Epithelial cell of proximal tubule (primary cell): Measurements from ENCODE around the gene MYL3. TPM values are rescaled to one million over a fixed set of nuclear protein-coding genes. Genes with fewer than 3 reads are reported as not detected.
"Not testable (repeated sequence)": the region's sequence is repeated elsewhere in the genome, so short reads cannot be mapped to it uniquely, and the experiment has no call there.

Experiments
- DNase-seq: peaks from one replicate; pipeline ENCODE4 v3.0.0-alpha.2; 2011; ENCODE audit warnings: low read depth
- H3K4me3 ChIP-seq: 2 replicates; pipeline ENCODE4 v1.5.1; 2011; ENCODE audit warnings: low read depth, mild to moderate bottlenecking, low read length
- total RNA-seq: library from RNA; depleted of rRNA; stranded (reverse); fragments of >200 nt; gene quantifications from 2 replicates; pipeline ENCODE4 v1.2.3, GENCODE V29; 2015
- TF ChIP-seq, protein P1 (sequence below): conservative IDR thresholded peaks from 2 replicates; pipeline ENCODE4 v1.5.1; 2012; ENCODE audit warnings: low read depth, mild to moderate bottlenecking, low read length

The MYL3 gene
- 4.2 TPM in 1 of 2 replicates, not detected in the other for total RNA-seq

DNA sequence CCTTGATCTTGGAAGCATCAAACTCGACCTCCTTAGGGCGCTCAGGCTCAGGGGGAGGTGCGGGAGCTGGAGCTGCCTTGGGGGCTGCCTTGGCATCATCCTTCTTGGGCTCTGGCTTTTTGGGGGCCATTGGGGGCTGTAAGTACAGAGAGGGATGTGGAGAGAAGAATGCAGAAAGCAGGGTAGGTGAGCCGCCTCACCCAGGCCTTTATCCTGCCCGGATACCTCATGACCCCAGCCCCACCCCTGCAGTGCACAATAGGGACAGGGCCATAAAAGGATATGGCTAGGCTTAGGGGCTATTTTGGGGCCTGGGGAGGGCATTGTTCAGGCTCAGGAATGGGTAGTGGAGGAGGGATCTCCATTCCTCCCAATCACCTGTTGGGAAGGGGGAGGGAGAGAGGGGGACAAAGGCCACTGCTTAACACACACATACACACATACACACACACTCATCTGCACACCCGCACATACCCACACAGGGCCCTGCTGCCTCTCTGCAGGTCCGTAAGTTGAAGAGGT, at the start of gene MYL3:
Gene MYL3 (minus strand): TSS at position 184 of the 522 bp plus-strand sequence. CDS start 54 bp downstream, at position 130.
- DNase-seq: no peak
- TF ChIP-seq, protein P1, sequence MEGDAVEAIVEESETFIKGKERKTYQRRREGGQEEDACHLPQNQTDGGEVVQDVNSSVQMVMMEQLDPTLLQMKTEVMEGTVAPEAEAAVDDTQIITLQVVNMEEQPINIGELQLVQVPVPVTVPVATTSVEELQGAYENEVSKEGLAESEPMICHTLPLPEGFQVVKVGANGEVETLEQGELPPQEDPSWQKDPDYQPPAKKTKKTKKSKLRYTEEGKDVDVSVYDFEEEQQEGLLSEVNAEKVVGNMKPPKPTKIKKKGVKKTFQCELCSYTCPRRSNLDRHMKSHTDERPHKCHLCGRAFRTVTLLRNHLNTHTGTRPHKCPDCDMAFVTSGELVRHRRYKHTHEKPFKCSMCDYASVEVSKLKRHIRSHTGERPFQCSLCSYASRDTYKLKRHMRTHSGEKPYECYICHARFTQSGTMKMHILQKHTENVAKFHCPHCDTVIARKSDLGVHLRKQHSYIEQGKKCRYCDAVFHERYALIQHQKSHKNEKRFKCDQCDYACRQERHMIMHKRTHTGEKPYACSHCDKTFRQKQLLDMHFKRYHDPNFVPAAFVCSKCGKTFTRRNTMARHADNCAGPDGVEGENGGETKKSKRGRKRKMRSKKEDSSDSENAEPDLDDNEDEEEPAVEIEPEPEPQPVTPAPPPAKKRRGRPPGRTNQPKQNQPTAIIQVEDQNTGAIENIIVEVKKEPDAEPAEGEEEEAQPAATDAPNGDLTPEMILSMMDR: no peak
- no peak within 1 kb of the TSS for H3K4me3 ChIP-seq

DNA sequence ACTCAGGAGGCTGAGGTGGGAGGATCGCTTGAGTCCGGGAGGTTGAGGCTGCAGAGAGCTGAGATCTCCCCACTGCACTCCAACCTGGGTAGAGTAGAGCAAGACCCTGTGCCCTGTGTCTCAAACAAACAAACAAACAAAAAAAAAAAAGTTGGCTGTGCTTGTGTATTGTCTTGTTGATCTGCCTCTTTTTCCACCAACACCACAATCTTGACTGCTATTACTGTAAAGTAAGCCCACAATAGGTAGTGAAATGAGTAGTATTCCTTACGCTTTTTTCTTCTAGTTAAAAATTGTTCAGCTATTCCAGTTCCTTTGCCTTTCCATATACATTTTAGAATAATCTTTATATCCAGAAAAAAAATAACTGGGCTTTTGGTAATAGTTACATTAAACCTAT, 49.7 kb upstream of the MYL3 start:
- no peak overlapping the region for H3K4me3 ChIP-seq
- TF ChIP-seq, protein P1: no peak
- DNase-seq: no peak

DNA sequence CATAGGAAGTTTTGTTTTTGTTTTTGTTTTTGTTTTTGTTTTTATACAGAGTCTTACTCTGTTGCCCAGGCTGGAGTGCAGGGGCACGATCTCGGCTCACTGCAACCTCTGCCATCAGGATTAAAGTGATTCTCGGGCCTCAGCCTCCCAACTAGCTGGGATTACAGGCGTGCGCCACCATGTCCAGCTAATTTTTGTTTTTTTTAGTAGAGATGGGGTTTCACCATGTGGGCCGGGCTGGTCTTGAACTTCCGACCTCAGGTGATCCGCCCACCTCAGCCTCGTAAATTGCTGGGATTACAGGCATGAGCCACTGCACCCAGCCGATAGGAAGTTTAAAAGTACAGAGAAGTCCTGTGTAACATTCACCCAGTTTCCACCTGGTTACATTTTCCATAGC, 47.7 kb upstream of the MYL3 start:
- H3K4me3 ChIP-seq, DNase-seq: not testable (repeated sequence)

DNA sequence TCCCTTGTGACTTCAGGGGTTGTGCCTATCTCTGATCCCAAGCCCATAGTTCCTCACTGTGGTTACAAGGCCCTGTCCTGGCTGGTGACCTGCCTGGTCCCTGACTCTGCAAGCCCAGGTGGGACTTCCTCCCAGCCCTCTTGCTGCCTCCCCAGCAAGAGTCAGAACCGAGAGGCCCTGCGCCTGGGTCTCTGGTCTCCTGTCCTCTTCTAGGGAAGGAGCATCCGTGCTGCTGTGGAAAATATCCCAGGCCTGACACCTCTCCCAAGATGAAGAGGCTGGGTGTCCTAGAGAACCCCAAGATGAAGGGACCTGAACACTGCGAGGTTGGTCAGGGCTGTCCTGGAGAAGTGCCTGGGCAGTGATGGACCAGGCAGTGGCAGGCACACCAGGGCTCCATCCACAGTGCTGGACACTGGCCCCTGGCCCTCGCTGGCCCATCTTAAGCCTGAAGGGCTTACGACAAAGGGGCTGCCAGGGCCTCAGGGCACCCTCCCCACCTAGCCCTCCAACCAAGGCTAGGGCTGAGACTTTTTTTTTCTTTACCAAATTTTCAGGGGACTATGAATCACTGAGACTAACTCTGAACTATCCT, 47.0 kb upstream of the MYL3 start:
- TF ChIP-seq, protein P1: no peak
- DNase-seq: no peak
- no peak overlapping the region for H3K4me3 ChIP-seq

DNA sequence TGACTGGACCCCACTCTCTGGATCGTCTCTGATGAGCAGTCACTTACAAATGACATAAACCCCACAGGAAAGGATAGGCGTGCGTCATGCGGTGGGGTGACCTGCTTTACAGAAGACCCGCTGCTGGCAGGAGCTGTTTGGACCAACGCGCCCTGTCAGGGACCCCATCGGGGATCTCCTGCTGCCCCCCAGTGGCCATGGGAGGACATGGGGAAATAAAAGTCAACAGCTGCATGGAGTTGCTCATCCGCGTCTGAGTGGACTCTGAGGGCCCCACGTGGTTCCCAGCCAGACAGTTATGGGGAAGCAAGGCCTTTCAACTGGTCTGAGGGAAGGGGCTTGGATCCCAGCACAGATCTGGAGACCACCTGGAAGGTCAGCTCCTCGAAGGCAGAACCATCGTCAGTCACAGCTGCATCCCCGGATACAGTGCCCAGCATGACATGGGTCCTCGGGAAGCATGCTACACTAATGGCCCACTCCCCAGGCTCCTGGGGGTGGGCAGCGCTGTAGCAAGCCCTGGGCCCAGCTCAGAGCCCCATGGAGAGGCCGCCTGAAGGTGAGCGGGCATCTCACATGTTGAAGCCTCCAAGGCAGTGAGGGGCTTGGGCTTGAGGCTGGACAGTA, 46.4 kb upstream of the MYL3 start:
- H3K4me3 ChIP-seq: no peak overlapping the region
- no peak for DNase-seq
- TF ChIP-seq, protein P1: peak; percentile 90

DNA sequence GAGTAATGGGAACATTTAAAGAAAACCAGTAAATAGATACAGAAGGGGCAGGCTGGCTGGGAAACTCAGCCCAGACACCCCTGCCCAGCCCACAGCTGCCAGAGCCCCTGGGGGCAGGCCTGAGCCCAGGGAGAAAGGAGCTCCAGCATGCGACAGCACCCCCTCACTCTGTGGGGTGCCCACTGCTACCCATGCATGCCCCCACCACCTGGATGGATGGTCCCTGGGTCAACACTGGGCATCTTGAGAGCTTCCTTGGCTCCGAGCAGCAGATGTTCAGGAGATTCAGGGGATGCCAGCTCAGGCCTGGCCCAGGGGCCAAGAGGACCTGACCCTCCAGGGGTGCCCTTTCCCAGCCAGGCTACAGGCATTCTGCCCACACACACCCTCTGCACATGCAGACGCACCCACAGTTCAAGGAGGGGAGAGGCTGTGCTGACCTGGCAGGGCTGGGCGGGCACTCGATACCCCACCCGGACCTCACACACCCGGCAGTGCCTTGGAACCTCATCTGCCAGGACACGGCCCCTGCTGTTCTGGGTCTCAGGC, 45.8 kb upstream of the MYL3 start:
- DNase-seq: no peak
- no peak overlapping the region for H3K4me3 ChIP-seq
- TF ChIP-seq, protein P1: no peak

DNA sequence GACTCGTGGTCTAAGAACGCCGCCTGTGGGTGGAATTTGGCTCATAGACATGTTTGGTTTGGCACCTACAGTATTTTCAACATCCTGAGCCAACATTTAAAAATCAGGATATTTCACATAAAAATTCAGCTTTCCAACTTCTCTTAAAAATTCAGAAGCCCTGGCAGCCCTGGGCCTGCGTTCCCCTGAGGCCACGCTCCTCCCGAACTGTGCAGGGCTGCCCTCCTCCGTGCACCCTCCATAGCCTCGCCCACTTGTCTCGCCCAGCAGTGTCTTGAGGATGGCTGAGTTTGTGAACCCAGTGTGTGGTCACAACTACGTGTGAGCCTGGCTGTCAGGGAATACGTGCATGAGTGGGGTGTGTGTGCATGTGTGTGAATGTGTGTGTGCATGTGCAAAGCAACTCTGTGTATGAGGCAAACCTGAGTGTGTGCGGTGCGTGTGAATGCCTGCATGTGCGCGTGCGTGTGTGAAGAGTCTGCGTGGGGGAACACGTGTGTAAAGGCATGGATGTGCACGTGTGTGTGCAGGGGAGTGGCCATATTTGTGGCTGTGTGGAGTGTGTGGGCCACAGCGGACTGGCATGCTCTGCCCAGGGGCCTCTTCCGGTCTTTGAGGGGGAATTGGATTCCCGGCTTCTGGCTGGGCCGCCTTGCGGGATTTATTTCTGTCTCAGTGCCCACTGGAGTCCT, 45.2 kb upstream of the MYL3 start:
- TF ChIP-seq, protein P1: peak; percentile 53
- DNase-seq: no peak

More for the DNA sequence above, 45.2 kb upstream of the MYL3 start:
- no peak overlapping the region for H3K4me3 ChIP-seq
